Trophoblast cell (in vitro differentiated cells and primary cell): ENCODE results near the gene IQSEC3.

ENCODE experiments used
- DNase-seq, 2 donors: peaks; one replicate each; pipeline ENCODE4 v3.0.0-alpha.2; 2016
- H2AFZ ChIP-seq: 2 replicates; pipeline ENCODE4 v1.6.1; 2013; ENCODE audit warnings: low read length, moderate library complexity, mild to moderate bottlenecking; ENCODE audit not compliant: insufficient read depth, poor library complexity
- H2AK5ac ChIP-seq: 2 replicates; pipeline ENCODE4 v1.6.1; 2013; ENCODE audit warnings: mild to moderate bottlenecking, low read length
- H2BK120ac ChIP-seq: 2 replicates; pipeline ENCODE4 v1.6.1; 2013; ENCODE audit warnings: low read length, mild to moderate bottlenecking, moderate library complexity; ENCODE audit not compliant: insufficient read depth, poor library complexity
- H2BK12ac ChIP-seq: 2 replicates; pipeline ENCODE4 v1.6.1; 2013; ENCODE audit warnings: mild to moderate bottlenecking, low read length, moderate library complexity
- H2BK5ac ChIP-seq: 2 replicates; pipeline ENCODE4 v1.6.1; 2013; ENCODE audit warnings: low read length, low read depth, moderate library complexity, mild to moderate bottlenecking; ENCODE audit not compliant: poor library complexity
- H3K14ac ChIP-seq: 2 replicates; pipeline ENCODE4 v1.6.1; 2013; ENCODE audit warnings: mild to moderate bottlenecking, low read length
- H3K18ac ChIP-seq: 2 replicates; pipeline ENCODE4 v1.6.1; 2013; ENCODE audit warnings: mild to moderate bottlenecking, low read length
- H3K23ac ChIP-seq: 2 replicates; pipeline ENCODE4 v1.6.1; 2013; ENCODE audit warnings: low read length
- H3K27ac ChIP-seq: 2 replicates; pipeline ENCODE4 v1.5.1; 2013; ENCODE audit warnings: low read depth, mild to moderate bottlenecking, inconsistent platforms, low read length, moderate library complexity
- H3K27me3 ChIP-seq: 2 replicates; pipeline ENCODE4 v1.6.1; 2013; ENCODE audit warnings: inconsistent platforms, mild to moderate bottlenecking, low read length, moderate library complexity; ENCODE audit not compliant: insufficient read depth
- H3K36me3 ChIP-seq, 2 experiments: 1 replicate in 1 of 2; 2 replicates in 1 of 2; pipeline ENCODE4 v1.6.1; 2013; ENCODE audit warnings: low read length in 2 of 2, mild to moderate bottlenecking in 2 of 2, moderate library complexity in 1 of 2; ENCODE audit not compliant: insufficient read depth in 2 of 2, control insufficient read depth in 1 of 2
- H3K4ac ChIP-seq: 2 replicates; pipeline ENCODE4 v1.6.1; 2013; ENCODE audit warnings: low read depth, mild to moderate bottlenecking, low read length, moderate library complexity
- H3K4me1 ChIP-seq, 2 experiments: 1 replicate in 1 of 2; 2 replicates in 1 of 2; pipeline ENCODE4 v1.6.1; 2013; ENCODE audit warnings: low read length in 2 of 2, mild to moderate bottlenecking in 2 of 2, moderate library complexity in 1 of 2; ENCODE audit not compliant: insufficient read depth in 2 of 2, control insufficient read depth in 1 of 2
- H3K4me2 ChIP-seq: 2 replicates; pipeline ENCODE4 v1.6.1; 2013; ENCODE audit warnings: inconsistent platforms, mild to moderate bottlenecking, low read length, moderate library complexity
- H3K4me3 ChIP-seq: 2 replicates; pipeline ENCODE4 v1.5.1; 2013; ENCODE audit warnings: mild to moderate bottlenecking, low read depth, low read length, inconsistent platforms
- H3K79me1 ChIP-seq: one replicate; pipeline ENCODE4 v1.6.1; 2013; ENCODE audit warnings: low read length
- H3K79me2 ChIP-seq: 2 replicates; pipeline ENCODE4 v1.6.1; 2013; ENCODE audit warnings: low read length, mild to moderate bottlenecking; ENCODE audit not compliant: control insufficient read depth, insufficient read depth, poor library complexity
- H3K9ac ChIP-seq: 2 replicates; pipeline ENCODE4 v1.6.1; 2013; ENCODE audit warnings: mild to moderate bottlenecking, low read length
- H3K9me3 ChIP-seq: 2 replicates; pipeline ENCODE4 v1.6.1; 2013; ENCODE audit warnings: low read depth, mild to moderate bottlenecking, control low read depth, inconsistent platforms, low read length; ENCODE audit not compliant: insufficient read depth
- H4K12ac ChIP-seq: 2 replicates; pipeline ENCODE4 v1.6.1; 2013; ENCODE audit warnings: low read depth, mild to moderate bottlenecking, low read length, moderate library complexity
- H4K8ac ChIP-seq: 2 replicates; pipeline ENCODE4 v1.6.1; 2013; ENCODE audit warnings: low read depth, mild to moderate bottlenecking, low read length, moderate library complexity
- H4K91ac ChIP-seq: one replicate; pipeline ENCODE4 v1.6.1; 2013; ENCODE audit warnings: low read depth, mild to moderate bottlenecking, low read length, moderate library complexity
- whole genome bisulfite sequencing: extraction: QIAGEN DNeasy Blood & Tissue Kit; methylation state at CpG from one replicate; pipeline ENCODE4 v1.1.7; 2013; ENCODE audit warnings: missing lambda C conversion rate; ENCODE audit not compliant: insufficient read length, insufficient coverage; ENCODE audit errors: extremely low coverage; 5-methylcytosine and 5-hydroxymethylcytosine counted together

Gene IQSEC3

DNA sequence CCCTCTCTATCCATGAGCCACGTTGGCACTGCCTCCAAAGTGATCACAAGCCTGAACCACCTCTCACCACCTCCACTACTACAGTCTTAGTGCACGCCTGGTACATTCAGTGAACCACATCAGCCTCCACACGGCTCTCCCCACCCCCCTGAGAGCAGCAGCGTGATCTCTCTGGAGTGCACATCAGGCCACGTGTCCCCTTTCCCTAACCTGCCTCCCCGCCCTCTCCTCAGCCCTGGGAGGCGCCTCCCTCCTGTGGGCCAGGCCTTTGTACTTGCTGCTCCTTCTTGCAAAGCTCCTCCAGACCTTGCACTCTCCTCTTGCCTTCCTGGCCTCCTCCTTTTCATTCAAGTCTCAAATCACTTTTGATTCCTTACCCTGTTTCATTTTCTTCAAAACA lies 97.6 kb downstream of the IQSEC3 start:
- peaks cover 5 to 8% of the 10 kb centered on the region in 2 experiments for H3K4me1 ChIP-seq
- H3K79me2 ChIP-seq: no peaks in the 10 kb centered on the region
- H3K9ac ChIP-seq: no peak overlapping the region
- no peak overlapping the region for H3K4ac ChIP-seq
- no CpG with 5 or more reads among the region's 7 CpGs for WGBS
- no peak overlapping the region for H4K12ac ChIP-seq
- no peaks in the 10 kb centered on the region for H3K9me3 ChIP-seq
- H3K4me3 ChIP-seq: no peak overlapping the region
- H2BK120ac ChIP-seq: no peak overlapping the region
- H2BK12ac ChIP-seq: no peak overlapping the region
- no peak overlapping the region for H3K18ac ChIP-seq
- no peak for DNase-seq
- no peaks in the 10 kb centered on the region for H3K27me3 ChIP-seq
- no peak overlapping the region for H3K23ac ChIP-seq
- no peak overlapping the region for H3K14ac ChIP-seq
- H3K27ac ChIP-seq: no peak overlapping the region
- H3K4me2 ChIP-seq: no peak overlapping the region
- no peak overlapping the region for H2AFZ ChIP-seq
- no peak overlapping the region for H4K91ac ChIP-seq
- no peak overlapping the region for H4K8ac ChIP-seq
- no peak overlapping the region for H2AK5ac ChIP-seq
- no peak overlapping the region for H2BK5ac ChIP-seq
- H3K79me1 ChIP-seq: no peaks in the 10 kb centered on the region
- H3K36me3 ChIP-seq: no peaks in the 10 kb centered on the region

DNA sequence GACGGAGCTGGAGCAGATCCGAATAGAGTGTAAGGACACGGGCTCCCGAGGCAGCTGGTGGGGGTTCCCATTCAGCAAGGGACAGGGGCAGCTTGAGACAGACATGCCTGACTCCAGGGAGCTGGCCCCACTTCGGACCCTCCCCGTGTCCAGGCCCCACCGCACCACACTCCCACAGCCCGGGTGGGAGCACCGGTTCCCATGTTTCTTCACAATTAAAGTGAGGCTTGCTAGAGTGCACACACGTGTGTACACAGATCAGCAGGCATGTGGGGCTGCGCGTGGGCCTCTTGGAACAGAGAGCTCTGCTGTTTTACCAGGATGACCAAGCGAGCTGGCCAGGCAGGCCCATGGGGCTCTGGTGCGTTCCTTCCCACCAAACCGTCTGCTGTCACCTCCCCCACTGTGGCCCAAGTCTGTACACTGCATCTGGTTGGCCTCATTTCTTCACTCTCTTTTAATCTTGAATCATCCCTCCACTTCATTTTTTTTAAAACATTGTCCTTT lies 99.3 kb downstream of the IQSEC3 start:
- Histone ChIP-seq H3K4me3 (no peak overlapping the region), H2BK5ac (no peak overlapping the region), H3K4ac (no peak overlapping the region), H3K4me2 (no peak overlapping the region), H3K27me3 (no peaks in the 10 kb centered on the region), H4K12ac (no peak overlapping the region), H3K23ac (no peak overlapping the region), H3K9me3 (no peaks in the 10 kb centered on the region), H3K27ac (no peak overlapping the region), H2AK5ac (no peak overlapping the region), H3K36me3 (no peaks in the 10 kb centered on the region), H4K8ac (no peak overlapping the region), H3K9ac (no peak overlapping the region), H3K79me1 (no peaks in the 10 kb centered on the region), H4K91ac (no peak overlapping the region), H2BK120ac (no peak overlapping the region), H3K14ac (no peak overlapping the region), H3K18ac (no peak overlapping the region), H2BK12ac (no peak overlapping the region), H3K79me2 (no peaks in the 10 kb centered on the region), H2AFZ (no peak overlapping the region), H3K4me1 (peaks cover 6 to 13% of the 10 kb centered on the region in 2 experiments)
- WGBS: no CpG with 5 or more reads among the region's 15 CpGs
- DNase-seq: no peak

DNA sequence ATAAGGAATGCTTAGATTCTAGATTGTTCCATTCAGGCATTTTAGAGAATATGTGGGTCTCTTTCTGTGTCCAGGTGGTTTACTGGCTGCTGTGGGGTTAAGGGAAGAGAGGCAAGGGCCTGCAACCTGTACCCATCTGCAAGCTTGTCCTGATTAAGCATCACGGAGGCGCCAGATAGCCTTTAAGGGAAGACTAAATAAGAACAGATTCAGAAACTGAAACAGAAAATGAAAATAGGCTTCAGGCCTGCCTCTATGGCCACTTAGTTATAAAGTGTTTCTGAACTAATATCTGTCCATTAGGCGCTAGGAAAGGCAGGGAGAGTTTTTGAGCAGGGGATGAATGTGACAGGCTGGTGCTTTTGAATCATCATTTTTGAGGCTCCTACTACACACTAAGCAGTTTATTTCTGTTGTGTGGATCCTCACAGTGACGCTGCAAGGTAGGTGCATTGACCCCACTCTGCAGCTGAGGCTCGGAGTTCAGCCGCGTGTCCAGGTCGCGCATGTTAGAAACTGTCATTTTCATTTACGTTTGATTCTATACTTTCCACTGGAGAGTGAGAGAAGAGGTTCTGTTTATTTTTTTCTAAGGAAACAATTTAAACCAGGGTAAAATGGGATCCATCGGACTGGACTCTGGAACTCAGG lies 100.0 kb downstream of the IQSEC3 start:
- Histone ChIP-seq H2AK5ac (no peak overlapping the region), H2BK120ac (no peak overlapping the region), H4K8ac (no peak overlapping the region), H3K4me3 (no peak overlapping the region), H3K27me3 (no peaks in the 10 kb centered on the region), H3K79me2 (no peaks in the 10 kb centered on the region), H3K36me3 (no peaks in the 10 kb centered on the region), H3K9ac (no peak overlapping the region), H4K91ac (no peak overlapping the region), H3K4ac (no peak overlapping the region), H3K14ac (no peak overlapping the region), H3K23ac (no peak overlapping the region), H3K18ac (no peak overlapping the region), H3K4me1 (peaks cover 6 to 13% of the 10 kb centered on the region in 2 experiments), H3K9me3 (no peaks in the 10 kb centered on the region), H3K27ac (no peak overlapping the region), H3K79me1 (no peaks in the 10 kb centered on the region), H2AFZ (no peak overlapping the region), H2BK5ac (no peak overlapping the region), H2BK12ac (no peak overlapping the region), H3K4me2 (no peak overlapping the region), H4K12ac (no peak overlapping the region)
- no CpG with 5 or more reads among the region's 11 CpGs for WGBS
- no peak for DNase-seq

DNA sequence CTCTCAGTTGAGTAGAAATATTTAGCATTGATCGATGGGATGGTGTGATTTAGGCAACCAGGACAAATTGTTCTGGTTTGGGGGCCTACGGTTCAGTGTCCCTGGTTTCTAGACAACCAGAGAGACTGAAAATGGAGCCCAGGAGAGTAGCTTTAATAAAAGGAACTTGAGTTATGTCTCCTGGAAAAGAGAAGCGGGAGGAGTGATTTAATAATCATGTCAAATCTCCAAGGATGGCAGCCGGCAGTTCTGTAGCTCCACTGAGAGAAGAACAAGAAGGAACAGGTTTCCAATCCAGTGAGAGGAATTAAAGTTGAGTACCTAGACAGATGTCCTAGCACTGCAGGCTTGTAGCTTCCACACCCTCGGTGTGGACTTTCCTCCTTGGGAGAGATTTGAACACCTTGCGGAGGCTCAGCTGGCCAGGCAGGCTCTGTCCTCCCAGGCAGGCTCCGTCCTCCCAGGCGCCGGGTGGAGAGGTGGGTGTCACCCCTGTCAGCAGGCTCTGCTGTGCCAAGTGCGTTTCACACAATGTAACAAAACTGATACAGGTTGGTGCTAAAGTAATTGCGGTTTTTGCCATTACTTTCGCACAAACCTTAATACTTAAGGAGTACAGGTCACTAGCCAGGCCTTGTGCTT lies 101.5 kb downstream of the IQSEC3 start:
- Histone ChIP-seq H4K91ac (no peak overlapping the region), H3K23ac (no peak overlapping the region), H3K4me1 (peaks cover 6 to 13% of the 10 kb centered on the region in 2 experiments), H3K36me3 (no peaks in the 10 kb centered on the region), H3K27me3 (no peaks in the 10 kb centered on the region), H2BK5ac (no peak overlapping the region), H3K79me2 (no peaks in the 10 kb centered on the region), H3K4ac (no peak overlapping the region), H3K9me3 (no peaks in the 10 kb centered on the region), H2BK120ac (no peak overlapping the region), H4K12ac (no peak overlapping the region), H2AFZ (no peak overlapping the region), H3K4me2 (no peak overlapping the region), H3K9ac (no peak overlapping the region), H3K79me1 (no peaks in the 10 kb centered on the region), H3K14ac (no peak overlapping the region), H4K8ac (no peak overlapping the region), H3K27ac (no peak overlapping the region), H3K4me3 (no peak overlapping the region), H2AK5ac (no peak overlapping the region), H2BK12ac (no peak overlapping the region), H3K18ac (no peak overlapping the region)
- WGBS: no CpG with 5 or more reads among the region's 12 CpGs
- no peak for DNase-seq
